Measurements from ENCODE around the gene MYF5.
"Not testable (repeated sequence)": the region's sequence is repeated elsewhere in the genome, so short reads cannot be mapped to it uniquely, and the experiment has no call there.

The MYF5 gene

DNA sequence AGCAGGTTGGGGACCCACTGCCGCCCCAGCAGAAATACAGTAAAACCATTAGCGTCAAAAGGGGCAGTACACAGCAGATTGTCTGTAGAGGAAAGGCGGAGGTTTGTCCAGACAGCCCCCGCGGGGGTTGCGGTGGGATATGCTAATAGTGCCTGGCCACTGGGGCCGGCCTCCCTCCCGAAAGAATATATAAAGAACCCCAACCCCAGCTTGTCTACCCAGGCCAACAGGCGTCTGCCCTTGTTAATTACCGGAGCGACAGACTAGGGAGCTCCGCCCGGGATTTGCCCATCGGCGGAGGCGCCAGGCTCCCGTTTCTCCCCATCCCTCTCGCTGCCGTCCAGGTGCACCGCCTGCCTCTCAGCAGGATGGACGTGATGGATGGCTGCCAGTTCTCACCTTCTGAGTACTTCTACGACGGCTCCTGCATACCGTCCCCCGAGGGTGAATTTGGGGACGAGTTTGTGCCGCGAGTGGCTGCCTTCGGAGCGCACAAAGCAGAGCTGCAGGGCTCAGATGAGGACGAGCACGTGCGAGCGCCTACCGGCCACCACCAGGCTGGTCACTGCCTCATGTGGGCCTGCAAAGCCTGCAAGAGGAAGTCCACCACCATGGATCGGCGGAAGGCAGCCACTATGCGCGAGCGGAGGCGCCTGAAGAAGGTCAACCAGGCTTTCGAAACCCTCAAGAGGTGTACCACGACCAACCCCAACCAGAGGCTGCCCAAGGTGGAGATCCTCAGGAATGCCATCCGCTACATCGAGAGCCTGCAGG, at the start of gene MYF5:
Gene MYF5, plus strand, starts transcription at position 217 of the 774 bp plus-strand sequence. Its CDS starts 152 bp downstream, at position 369.
- DNase-seq (ENCODE audit: insufficient read length, low spot score) (no peak), FAIRE-seq (no peak)

DNA sequence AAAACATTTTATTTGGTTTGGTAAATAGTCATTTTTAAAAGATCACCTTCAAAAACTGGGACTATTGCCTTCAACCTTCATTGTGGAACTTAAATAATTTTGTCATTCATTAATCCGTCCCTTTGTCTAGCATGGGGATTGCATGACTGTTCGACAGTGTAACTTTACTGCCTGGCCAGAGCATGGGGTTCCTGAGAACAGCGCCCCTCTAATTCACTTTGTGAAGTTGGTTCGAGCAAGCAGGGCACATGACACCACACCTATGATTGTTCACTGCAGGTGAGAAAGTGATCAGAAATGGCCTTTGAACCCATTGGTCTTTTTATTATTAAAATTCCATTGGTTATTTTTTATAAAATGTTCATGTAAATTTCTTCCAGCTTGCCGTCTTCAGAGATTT, 46.5 kb upstream of the MYF5 start:
- FAIRE-seq (no peak), DNase-seq (ENCODE audit: insufficient read length, low spot score) (no peak)

DNA sequence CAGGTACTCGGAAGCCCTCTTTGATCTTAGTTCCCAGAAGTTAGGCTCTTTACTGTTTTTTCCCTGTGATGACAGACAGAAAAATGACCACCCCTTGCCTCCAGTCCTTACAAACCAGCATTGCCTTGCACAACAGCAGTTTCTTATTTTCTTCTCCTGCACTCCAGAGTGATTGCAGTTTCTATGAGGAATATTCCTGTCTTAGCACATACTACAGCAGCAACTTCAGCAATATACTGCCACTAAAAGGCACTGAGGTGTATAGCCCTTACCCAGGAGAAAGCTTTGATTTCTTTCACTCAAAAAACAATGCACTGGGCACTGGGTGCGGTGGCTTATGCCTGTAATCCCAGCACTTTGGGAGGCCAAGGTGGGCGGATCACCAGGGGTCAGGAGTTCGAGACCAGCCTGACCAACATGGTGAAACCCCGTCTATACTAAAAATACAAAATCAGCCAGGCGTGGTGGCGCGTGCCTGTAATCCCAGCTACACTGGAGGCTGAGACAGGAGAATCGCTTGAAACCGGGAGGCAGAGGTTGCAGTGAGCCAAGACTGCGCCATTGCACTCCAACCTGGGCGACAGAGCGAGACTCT, 40.6 kb upstream of the MYF5 start:
- not testable (repeated sequence) for DNase-seq (ENCODE audit: insufficient read length, low spot score); FAIRE-seq

DNA sequence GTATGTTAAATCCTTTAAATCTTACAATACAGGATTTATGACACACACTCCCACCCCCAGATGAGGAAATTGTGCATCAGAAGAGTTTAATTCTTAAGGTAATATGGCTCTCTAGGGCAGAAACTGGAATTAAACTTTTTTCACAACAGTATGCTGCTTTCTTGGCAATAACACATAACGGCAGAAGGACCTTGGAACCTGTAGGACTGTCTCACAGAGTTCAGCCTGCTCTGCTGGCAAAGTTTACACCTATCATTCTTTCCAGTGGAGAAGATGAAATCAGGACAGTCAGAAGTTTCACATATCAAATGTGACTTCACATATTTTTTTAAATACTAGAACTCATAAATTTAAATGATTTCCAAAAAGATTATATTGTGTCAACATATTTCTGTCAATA, 39.9 kb upstream of the MYF5 start:
- FAIRE-seq (no peak), DNase-seq (ENCODE audit: insufficient read length, low spot score) (no peak)

DNA sequence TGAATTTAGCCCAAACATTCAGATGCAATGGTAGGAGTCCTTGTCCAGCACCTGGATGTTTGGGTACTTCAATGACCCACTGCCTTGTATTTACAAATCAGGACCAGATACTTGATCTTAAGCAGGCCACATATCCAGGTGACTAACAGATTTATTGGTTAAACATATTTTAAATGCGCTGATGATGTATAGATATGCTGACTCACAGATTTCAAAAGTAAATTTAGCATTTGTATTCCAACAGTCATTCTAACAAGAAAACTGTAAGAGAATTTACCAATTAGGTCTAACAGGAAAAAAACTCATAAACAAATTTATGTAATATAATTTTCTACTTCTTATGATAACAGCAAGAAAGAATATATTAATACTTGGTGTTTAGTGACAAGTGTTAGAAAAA, 38.7 kb upstream of the MYF5 start:
- no peak for DNase-seq (ENCODE audit: insufficient read length, low spot score)
- peak; percentile 11 for FAIRE-seq

DNA sequence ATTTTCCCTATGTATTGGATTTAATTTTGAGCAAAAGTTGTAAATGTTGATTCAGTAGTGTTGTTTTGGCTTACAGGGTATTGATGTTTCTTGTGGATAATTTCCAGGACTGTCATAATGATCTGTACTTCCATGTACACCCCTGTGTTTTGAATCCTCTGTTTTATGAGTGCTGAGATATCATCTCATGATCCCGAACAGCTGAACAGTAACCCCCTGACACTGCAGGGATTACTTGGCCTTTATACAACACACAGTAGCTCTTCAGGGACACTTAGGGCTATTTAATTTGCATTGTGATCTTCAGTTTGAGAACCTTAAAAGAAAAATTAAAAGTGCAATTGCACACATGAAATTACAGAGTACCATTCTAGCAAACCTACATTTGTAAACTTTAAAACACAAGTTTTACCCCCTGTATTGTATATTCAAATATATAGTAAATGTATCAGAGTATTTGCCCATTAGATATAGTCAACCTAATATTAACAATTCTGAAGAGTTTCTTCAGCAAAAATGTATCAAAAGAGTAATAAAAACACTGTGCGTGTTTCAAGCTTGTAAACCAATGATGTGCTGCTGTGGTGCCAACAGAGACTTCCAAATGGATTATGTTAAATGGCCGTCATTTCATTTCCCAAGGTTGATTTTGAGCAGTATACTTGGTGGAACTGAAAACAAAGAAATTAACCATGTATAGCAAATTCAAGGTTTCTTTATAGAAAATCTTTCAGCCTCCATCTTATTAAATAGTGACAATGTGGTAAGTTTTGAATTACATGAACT, 37.2 kb upstream of the MYF5 start:
- DNase-seq (ENCODE audit: insufficient read length, low spot score) (no peak), FAIRE-seq (no peak)

DNA sequence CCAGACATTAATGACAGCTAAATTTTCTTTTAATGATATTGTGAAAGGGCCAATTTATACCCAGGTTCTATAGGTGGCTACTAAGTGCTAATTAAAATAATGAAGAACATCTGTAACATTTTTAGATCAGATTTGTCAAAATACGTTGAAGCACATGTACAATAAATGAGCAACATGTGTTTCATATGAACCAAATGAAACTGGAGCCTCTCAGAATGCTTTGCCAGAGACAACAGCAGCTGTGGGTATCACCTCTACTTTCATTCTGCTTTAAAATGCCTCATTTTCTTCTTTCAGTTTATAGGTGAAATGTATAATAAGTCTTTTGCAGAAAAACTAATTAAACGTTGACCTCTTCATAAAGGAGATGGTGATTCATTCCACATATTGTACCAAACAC, 35.4 kb upstream of the MYF5 start:
- no peak for FAIRE-seq
- no peak for DNase-seq (ENCODE audit: insufficient read length, low spot score)

DNA sequence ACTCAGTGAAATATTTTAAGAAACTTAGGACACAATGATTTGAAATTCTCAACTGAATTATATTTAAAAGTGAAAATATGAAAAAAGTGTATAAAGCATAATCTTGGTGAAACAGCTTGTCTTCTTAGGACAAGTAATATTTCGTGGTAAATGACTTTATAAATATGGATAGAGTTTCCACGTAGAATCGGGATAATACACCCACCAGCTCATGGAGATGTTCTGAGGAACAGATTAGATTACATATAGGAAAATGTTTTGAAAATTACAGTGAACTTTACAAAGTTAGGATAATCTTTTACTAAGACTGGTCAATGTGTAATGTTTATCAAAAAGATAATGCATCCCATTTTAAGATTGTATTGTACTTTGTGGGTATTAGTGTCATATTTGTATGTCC, 34.9 kb upstream of the MYF5 start:
- no peak for FAIRE-seq
- DNase-seq (ENCODE audit: insufficient read length, low spot score), result no peak

DNA sequence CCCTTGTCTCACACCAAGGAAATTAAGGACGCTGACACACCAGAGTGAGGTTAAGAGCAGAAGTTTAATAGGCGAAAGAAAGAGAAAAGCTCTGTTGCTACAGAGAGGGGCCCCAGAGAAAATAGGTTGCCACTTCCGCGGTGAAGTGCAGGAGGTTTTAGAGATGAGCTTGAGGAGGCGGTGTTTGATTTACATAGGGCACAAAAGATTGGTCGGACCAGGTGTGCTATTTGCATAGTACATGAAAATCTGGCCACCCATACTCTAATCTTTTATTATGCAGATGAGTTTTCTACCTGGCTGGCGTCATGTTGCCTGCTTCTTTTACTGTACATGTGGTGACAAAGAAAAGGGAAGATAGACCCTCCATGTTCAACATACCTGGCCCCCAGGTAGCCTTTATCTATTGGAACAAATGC, 32.6 kb upstream of the MYF5 start:
- DNase-seq (ENCODE audit: insufficient read length, low spot score), result no peak
- FAIRE-seq, result no peak

DNA sequence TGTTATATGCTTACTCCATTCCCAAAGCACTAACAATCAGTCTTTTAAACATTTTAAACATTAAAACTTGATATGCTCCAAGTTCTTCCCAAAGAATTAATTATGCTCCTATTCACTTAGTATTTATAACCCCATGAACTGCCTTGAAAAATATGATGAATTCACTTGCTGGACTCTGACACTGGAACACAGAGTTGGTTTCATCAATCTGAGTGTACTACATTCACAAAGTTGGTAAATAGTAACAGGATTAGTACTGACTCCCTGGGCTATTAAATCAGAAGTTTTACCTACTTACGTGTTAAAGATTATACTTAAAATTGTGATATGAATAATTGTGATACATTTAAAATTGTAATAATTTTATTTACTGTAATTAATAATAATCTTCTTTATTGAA, 26.6 kb upstream of the MYF5 start:
- no peak for FAIRE-seq
- no peak for DNase-seq (ENCODE audit: insufficient read length, low spot score)

DNA sequence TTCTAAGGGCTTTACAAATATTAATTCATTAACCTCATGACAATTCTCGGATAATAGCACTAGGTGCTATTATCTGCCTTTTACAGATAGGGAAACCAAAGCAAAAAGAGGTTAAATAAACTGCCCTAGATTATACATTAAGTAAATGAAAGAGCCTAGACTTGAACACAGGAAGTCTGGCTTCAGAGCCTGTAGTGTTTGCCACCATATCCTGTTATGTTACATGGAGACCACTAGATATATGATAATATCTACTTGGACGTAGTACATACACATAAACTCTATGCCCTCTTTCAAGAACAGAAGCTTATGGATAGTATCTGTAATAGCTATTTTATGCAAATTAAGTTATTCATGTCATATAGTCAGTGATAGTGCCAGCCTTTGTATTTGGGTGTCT, 26.2 kb upstream of the MYF5 start:
- DNase-seq (ENCODE audit: insufficient read length, low spot score), result no peak
- FAIRE-seq, result no peak

DNA sequence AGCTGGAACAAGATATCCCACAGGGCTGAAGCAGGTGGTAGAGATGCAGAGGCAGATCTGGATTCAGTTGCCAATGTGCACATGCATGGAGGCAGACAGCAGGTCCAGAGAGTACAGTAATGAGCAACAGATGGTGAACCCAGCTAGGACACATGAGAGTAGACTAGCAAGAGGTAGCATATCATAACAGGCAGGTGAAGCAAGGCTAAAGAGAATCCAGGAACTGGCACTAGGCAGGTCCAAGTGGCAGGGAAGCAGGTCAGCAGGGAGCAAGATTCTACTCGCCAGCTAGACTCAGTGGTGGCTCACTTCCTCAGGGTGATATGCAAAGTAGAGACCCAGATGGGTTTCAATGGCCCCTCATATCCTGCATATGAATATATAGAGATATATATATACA, 24.6 kb upstream of the MYF5 start:
- DNase-seq (ENCODE audit: insufficient read length, low spot score), result no peak
- FAIRE-seq, result no peak

DNA sequence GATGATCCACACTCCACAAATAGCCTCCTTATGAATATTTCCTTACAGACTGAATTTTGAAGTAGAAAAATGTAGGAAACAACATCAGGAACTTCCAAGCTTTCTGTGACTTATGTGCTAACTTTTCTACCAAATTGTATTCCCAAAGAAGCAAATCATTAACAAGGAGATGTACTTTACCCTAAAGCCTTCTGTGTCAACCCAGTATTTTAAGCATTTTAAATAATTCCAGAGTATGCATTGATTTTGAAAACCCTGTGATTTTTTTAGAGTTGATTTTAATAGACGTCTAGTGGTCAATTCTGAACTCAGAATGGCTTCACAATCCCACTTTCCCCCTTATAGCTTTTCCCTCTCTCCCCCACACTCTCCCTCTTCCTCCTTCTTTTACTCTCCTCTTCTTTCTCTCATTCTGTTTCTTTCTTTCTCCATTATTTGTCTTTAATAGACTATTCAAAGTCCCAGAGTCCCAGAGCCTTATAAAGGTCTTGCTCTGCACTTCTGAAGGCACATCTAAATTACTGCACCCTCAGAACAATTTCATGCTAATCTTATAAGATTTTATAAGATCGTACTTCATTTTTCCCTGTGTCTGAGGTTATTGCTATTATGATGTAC, 19.3 kb upstream of the MYF5 start:
- FAIRE-seq (no peak), DNase-seq (ENCODE audit: insufficient read length, low spot score) (no peak)

DNA sequence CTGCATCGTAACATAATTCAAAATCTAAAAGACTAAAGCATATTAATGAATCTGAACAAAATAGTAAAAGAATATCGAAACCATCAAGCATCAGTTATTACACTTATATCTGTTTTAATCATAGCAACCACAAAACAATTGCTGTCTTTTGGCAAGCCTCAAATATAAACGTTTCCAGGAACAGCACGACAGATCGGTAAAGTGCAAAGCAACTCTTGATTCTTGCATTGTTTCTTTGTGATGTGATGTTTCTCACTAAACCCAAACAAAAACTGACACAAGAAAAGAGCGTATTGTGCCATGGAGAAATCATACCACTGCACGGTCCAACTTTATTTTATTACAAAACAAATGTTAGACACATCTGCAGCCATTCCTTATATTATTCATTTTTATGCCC, 18.5 kb upstream of the MYF5 start:
- FAIRE-seq (no peak), DNase-seq (ENCODE audit: insufficient read length, low spot score) (no peak)

DNA sequence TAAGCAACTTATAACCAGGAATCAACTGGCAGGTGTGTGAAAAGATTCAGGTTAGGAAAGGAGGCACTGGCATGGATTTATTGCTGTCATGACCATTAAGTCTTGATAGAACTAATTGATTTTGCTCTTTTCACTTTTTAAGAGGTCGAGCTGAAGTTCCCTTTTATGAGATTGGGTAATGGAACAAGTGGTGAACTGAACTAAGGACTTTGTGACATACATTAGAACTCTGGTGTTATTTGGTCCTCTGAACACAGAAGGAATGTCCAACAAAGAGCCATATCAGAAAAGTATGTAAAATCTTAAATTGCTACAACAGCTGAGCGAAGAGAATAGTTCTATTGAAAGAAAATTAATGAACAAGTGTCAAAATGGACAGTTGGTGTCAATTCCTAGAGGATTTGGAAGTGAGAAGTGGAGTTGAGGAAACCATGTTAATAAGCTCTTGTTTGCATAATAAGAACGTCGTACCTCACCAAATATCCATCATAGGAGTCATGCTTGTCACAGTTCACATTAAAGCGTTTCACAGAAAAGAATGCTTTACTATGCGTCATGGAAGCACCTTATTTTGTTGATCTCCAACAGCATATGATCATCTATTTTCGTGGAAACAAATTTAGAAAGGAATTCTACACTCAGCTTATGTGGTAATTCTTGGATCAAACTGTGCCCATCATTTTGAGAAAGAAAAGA, 17.7 kb upstream of the MYF5 start:
- peak; percentile 14 for FAIRE-seq
- no peak for DNase-seq (ENCODE audit: insufficient read length, low spot score)

DNA sequence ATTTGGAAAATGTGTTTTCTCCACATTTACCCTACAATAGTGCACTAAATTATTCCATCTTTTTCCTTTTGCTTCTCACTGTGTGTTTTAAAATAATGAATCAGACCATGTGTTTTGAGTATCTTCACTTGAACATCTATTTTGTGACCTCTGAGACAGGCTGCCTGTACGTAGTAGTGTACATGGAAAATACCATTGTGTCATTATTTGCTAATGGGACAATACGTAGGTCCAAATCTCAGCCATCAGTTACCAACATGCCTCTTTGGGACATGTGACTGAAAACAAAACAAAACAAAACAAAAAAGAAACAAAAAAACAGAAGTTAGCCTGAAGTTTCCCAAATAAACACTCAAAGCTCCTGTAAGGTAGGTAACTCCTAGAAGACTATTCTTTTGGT, 16.4 kb upstream of the MYF5 start:
- FAIRE-seq, result no peak

DNA sequence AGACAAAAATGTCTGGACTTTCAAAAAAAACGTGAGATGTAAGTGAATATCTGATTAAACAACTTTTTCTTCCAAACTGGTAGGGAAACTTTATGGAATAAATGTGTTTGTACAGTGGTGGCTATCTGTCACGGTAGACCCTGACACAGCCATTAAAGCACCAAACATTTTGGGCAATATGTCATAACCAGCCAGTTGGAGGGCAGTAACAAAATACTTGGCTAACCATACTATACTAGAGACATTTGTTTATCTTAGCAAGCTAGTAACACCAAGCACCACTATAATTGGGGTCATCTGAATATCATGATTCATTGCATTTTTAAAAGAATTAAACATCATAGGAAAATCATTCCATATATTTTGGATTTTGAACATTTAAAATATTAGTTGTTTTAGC, 15.3 kb upstream of the MYF5 start:
- DNase-seq (ENCODE audit: insufficient read length, low spot score) (no peak), FAIRE-seq (no peak)

More for the DNA sequence above, 16.4 kb upstream of the MYF5 start:
- no peak for DNase-seq (ENCODE audit: insufficient read length, low spot score)

DNA sequence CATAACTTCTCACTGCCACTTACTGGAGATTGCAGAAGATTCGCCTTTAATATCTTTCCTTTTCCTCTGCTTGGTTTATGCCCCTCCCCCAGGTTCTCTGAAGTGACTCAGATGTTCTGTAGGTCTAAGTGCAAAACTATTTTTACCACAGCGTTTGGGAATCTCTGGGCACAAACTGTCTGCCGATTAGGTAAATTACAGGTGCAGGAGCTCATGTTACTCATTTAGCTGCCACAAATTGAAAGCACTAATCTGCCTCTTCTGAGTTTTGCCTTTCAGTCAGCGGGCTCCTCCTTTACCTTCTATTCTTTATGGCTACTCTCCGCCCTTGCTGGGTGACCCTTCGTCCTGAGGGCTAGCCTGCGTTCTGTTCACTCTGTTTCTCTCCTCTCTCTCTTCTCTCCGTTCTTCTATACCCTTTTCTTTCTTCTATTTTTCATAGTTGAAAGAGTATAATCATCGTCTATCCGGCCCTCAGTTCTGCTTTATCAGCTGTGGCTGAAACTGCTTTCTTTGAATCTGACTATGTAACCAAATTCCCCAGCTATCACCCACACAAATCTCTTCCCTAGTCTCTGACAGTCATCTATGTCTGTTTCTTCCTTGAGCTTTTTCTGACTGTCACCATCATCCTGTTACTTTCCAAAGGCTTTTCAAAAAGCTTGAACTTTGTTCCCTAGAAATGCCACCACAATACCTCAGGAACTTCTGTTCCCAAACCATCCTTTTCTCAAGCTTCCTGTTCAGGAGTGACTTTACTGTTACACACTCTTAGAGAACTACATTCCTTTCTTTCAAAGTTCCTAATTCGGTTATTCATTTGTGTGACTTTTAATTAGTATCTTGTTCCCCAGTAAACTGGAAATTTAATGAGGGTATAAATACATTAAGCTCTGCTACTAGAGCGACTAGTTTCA, 13.6 kb upstream of the MYF5 start:
- DNase-seq (ENCODE audit: insufficient read length, low spot score), result no peak
- FAIRE-seq, result peak; percentile 45

DNA sequence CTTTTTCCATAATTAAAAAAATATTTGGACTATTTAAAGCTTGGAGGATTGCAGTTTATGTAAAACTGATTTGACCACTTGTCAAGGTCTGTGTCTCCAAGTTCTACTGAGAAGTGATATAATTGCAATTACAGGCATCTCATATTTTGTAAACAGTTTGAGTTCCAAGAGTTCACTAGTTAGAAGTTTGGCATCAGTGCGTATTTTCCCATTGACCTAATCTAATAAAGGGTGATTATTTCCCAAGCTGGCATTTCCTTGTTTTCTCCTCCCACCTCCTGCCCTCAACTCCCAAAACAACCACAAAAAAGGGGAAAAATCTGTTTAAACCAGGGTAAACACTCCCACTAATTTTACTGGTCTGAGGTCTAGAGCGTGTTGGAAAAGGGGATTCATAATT, 12.3 kb upstream of the MYF5 start:
- no peak for DNase-seq (ENCODE audit: insufficient read length, low spot score)
- no peak for FAIRE-seq

All from GM19239 (cell line).